ENCODE data around the gene MKRN2OS. TPM values are rescaled to one million over a fixed set of nuclear protein-coding genes. Genes with fewer than 3 reads are reported as not detected.

The MKRN2OS gene
- total RNA-seq, 2 experiments from 2014 or later, result not detected

- no peak for DNase-seq (ENCODE audit: low spot score)
- peaks cover 30% of the 10 kb centered on the region for H3K79me2 ChIP-seq (ENCODE audit: insufficient read depth, low read depth, low read length)
- ChIA-PET POLR2A (no interaction called here), CTCF (ENCODE audit: unreplicated experiment) (no interaction called here)
- no TSS peak for BruUV-seq (replicated peaks)
- no peak for TF ChIP-seq EZH2phosphoT487 (IDR thresholded peaks at IDR 0.05; ENCODE audit: borderline replicate concordance, low read depth, low read length)
- TF ChIP-seq, protein P1, sequence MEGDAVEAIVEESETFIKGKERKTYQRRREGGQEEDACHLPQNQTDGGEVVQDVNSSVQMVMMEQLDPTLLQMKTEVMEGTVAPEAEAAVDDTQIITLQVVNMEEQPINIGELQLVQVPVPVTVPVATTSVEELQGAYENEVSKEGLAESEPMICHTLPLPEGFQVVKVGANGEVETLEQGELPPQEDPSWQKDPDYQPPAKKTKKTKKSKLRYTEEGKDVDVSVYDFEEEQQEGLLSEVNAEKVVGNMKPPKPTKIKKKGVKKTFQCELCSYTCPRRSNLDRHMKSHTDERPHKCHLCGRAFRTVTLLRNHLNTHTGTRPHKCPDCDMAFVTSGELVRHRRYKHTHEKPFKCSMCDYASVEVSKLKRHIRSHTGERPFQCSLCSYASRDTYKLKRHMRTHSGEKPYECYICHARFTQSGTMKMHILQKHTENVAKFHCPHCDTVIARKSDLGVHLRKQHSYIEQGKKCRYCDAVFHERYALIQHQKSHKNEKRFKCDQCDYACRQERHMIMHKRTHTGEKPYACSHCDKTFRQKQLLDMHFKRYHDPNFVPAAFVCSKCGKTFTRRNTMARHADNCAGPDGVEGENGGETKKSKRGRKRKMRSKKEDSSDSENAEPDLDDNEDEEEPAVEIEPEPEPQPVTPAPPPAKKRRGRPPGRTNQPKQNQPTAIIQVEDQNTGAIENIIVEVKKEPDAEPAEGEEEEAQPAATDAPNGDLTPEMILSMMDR (conservative IDR thresholded peaks at IDR 0.05; ENCODE audit: low read length), result no peak
- H3K36me3 ChIP-seq (ENCODE audit: insufficient read depth, low read length), result peaks cover 90% of the 10 kb centered on the region
- H3K9me3 ChIP-seq (ENCODE audit: low read length), result no peaks in the 10 kb centered on the region
- H3K4me2 ChIP-seq (ENCODE audit: low read length), result no peak overlapping the region
- H3K27ac ChIP-seq (ENCODE audit: low read depth, low read length, poor library complexity, severe bottlenecking), result no peak overlapping the region
- H4K20me1 ChIP-seq (ENCODE audit: insufficient read depth, low read length), result 0 out of 2 replicates have a peak, but pooled peaks cover 3% of the 10 kb centered on the region
- H3K9me2 ChIP-seq (ENCODE audit: insufficient read depth, low read length), result no peaks in the 10 kb centered on the region
- H2AFZ ChIP-seq (ENCODE audit: low read length), result no peak overlapping the region
- peaks cover 8% of the 10 kb centered on the region for H3K4me1 ChIP-seq (ENCODE audit: insufficient read depth, low read length, poor library complexity, severe bottlenecking)
- intact Hi-C loops (cut with micrococcal nuclease; ENCODE audit: unreplicated experiment), result no loop called here
- H3K4me3 ChIP-seq (ENCODE audit: low read depth, low read length, poor library complexity, severe bottlenecking), result no peak overlapping the region
These were observed 54.8 kb downstream of the MKRN2OS start for GRCh38 chr3:12490547-12490946.

DNA sequence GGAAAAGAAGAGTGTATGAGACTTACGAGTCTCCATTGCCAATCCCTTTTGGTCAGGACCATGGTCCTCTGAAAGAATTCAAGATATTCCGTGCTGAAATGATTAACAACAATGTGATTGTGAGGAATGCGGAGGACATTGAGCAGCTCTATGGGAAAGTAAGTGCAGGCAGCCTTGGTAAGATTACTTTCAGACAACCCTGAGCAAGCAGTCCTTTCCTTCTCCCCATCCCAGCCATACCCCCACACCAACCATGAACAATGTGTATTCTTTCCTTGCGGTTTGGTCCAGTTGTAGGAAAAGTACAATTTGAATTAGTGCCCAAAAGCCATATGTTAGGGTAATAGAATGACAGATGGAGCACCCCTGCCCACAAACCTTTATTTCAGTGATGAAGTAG, 55.5 kb downstream of the MKRN2OS start:
- H3K4me3 ChIP-seq (ENCODE audit: low read depth, low read length, poor library complexity, severe bottlenecking), result no peak overlapping the region
- 0 out of 2 replicates have a peak, but pooled peaks cover 3% of the 10 kb centered on the region for H4K20me1 ChIP-seq (ENCODE audit: insufficient read depth, low read length)
- TF ChIP-seq, protein P1 (conservative IDR thresholded peaks at IDR 0.05; ENCODE audit: low read length), result no peak
- no peak for TF ChIP-seq EZH2phosphoT487 (IDR thresholded peaks at IDR 0.05; ENCODE audit: borderline replicate concordance, low read depth, low read length)
- peaks cover 11% of the 10 kb centered on the region for H3K4me1 ChIP-seq (ENCODE audit: insufficient read depth, low read length, poor library complexity, severe bottlenecking)
- peaks cover 38% of the 10 kb centered on the region for H3K79me2 ChIP-seq (ENCODE audit: insufficient read depth, low read depth, low read length)
- no peak overlapping the region for H3K27ac ChIP-seq (ENCODE audit: low read depth, low read length, poor library complexity, severe bottlenecking)
- no peaks in the 10 kb centered on the region for H3K9me2 ChIP-seq (ENCODE audit: insufficient read depth, low read length)
- ChIA-PET CTCF (ENCODE audit: unreplicated experiment) (interaction anchor here (0.6 kb wide), 1 partner anchor 159 kb away, joined by 3 read pairs; no protein-coding TSS in a partner anchor), POLR2A (interaction anchor here (0.6 kb wide), 1 partner anchor 288 kb away, joined by 3 read pairs; no protein-coding TSS in a partner anchor)
- no TSS peak for BruUV-seq (replicated peaks)
- no peak overlapping the region for H2AFZ ChIP-seq (ENCODE audit: low read length)
- no peak for DNase-seq (ENCODE audit: low spot score)
- H3K36me3 ChIP-seq (ENCODE audit: insufficient read depth, low read length), result peaks cover 84% of the 10 kb centered on the region
- no peak overlapping the region for H3K4me2 ChIP-seq (ENCODE audit: low read length)
- intact Hi-C loops (cut with micrococcal nuclease; ENCODE audit: unreplicated experiment), result loop anchor here (10.0 kb wide), 2 partner anchors 215 to 1115 kb away; no protein-coding TSS in a partner anchor
- no peaks in the 10 kb centered on the region for H3K9me3 ChIP-seq (ENCODE audit: low read length)

Small RNA genes lying within 50 kb of the gene (small RNA-seq; reads per million reads assigned to genes)
- gene RF00017, result not detected
- 0.83 reads per million, percentile 38 among the genes with 10 or more reads in this experiment for gene RNA5SP123
- not detected for gene RNU6-377P

Other genes starting within 250 kb of the MKRN2OS start
- 33.2 and 40.7 TPM in 2 replicates for gene TSEN2, start 61.0 kb downstream of the MKRN2OS start, total RNA-seq (2014; rRNA removed; shearing (Covaris generic))
- gene TSEN2, start 61.0 kb downstream of the MKRN2OS start, total RNA-seq (2022), result 30.7 and 41.4 TPM in 2 replicates
- 19.4 and 25.7 TPM in 2 replicates for gene MKRN2, start 11.6 kb upstream of the MKRN2OS start, total RNA-seq (2014; rRNA removed; shearing (Covaris generic))
- gene MKRN2, start 11.6 kb upstream of the MKRN2OS start, total RNA-seq (2022), result 20.2 and 21.9 TPM in 2 replicates
- gene RAF1, start 118.6 kb upstream of the MKRN2OS start, total RNA-seq (2014; rRNA removed; shearing (Covaris generic)), result 88.0 and 91.0 TPM in 2 replicates
- gene RAF1, start 118.6 kb upstream of the MKRN2OS start, total RNA-seq (2022), result 90.4 and 90.8 TPM in 2 replicates
- not detected in 2 replicates for gene TMEM40, start 213.8 kb upstream of the MKRN2OS start, total RNA-seq (2014; rRNA removed; shearing (Covaris generic))
- not detected in 2 replicates for gene TMEM40, start 213.8 kb upstream of the MKRN2OS start, total RNA-seq (2022)

Measured in OCI-LY7 (cell line).